OCI-LY1 (cell line): ENCODE results near the gene NPAT.

Experiments used
- H2AFZ ChIP-seq: fragments of 200-600 bp; sonication (generic), shearing (Covaris generic); 2 replicates; pipeline ENCODE4 v1.6.0; 2014; ENCODE audit warnings: antibody characterized with exemption, mild to moderate bottlenecking, low read length
- H3F3A ChIP-seq: fragments of 200-600 bp; sonication (generic), shearing (Covaris generic); 2 replicates; pipeline ENCODE4 v1.6.0; 2014; ENCODE audit warnings: mild to moderate bottlenecking, antibody characterized with exemption, low read length, moderate library complexity; ENCODE audit not compliant: insufficient read depth
- H3K27ac ChIP-seq: fragments of 200-600 bp; sonication (generic); 2 replicates; pipeline ENCODE4 v1.5.1; 2014; ENCODE audit warnings: low read length, mixed run types, mild to moderate bottlenecking, low read depth; ENCODE audit not compliant: poor library complexity, severe bottlenecking
- H3K27me3 ChIP-seq: fragments of 200-600 bp; sonication (generic); 2 replicates; pipeline ENCODE4 v1.6.0; 2014; ENCODE audit warnings: antibody characterized with exemption, mild to moderate bottlenecking, low read length, moderate library complexity; ENCODE audit not compliant: insufficient read depth
- H3K36me3 ChIP-seq: fragments of 200-600 bp; sonication (generic); 2 replicates; pipeline ENCODE4 v1.6.1; 2014; ENCODE audit warnings: mild to moderate bottlenecking, antibody characterized with exemption, low read length, moderate library complexity, mixed read lengths; ENCODE audit not compliant: insufficient read depth
- H3K4me1 ChIP-seq: fragments of 200-600 bp; sonication (generic); 2 replicates; pipeline ENCODE4 v1.5.1; 2014; ENCODE audit warnings: mild to moderate bottlenecking, low read length, moderate library complexity; ENCODE audit not compliant: insufficient read depth, severe bottlenecking
- H3K4me2 ChIP-seq: fragments of 200-600 bp; sonication (generic), shearing (Covaris generic); 2 replicates; pipeline ENCODE4 v1.6.1; 2014; ENCODE audit warnings: low read length
- H3K4me3 ChIP-seq: fragments of 200-600 bp; sonication (generic); 2 replicates; pipeline ENCODE4 v1.5.1; 2014; ENCODE audit warnings: low read length, low read depth, mild to moderate bottlenecking, mixed read lengths; ENCODE audit not compliant: poor library complexity, severe bottlenecking
- H3K79me2 ChIP-seq: fragments of 200-600 bp; shearing (Covaris generic); 2 replicates; pipeline ENCODE4 v1.6.1; 2016; ENCODE audit warnings: mixed run types, low read length, mixed read lengths; ENCODE audit not compliant: insufficient read depth
- H3K9ac ChIP-seq: fragments of 200-600 bp; sonication (generic), shearing (Covaris generic); 2 replicates; pipeline ENCODE4 v1.6.1; 2014; ENCODE audit warnings: mild to moderate bottlenecking, low read length, mixed read lengths
- H3K9me2 ChIP-seq: fragments of 200-600 bp; sonication (generic), shearing (Covaris generic); 2 replicates; pipeline ENCODE4 v1.6.1; 2014; ENCODE audit warnings: low read depth, mild to moderate bottlenecking, low read length, mixed read lengths
- H3K9me3 ChIP-seq: fragments of 200-600 bp; shearing (Covaris generic); 2 replicates; pipeline ENCODE4 v1.6.1; 2014; ENCODE audit warnings: low read length, mixed read lengths
- H4K20me1 ChIP-seq: fragments of 200-600 bp; sonication (generic), shearing (Covaris generic); 2 replicates; pipeline ENCODE4 v1.6.0; 2016; ENCODE audit warnings: mild to moderate bottlenecking, low read length; ENCODE audit not compliant: insufficient read depth
- EZH2 ChIP-seq: fragments of 200-600 bp; sonication (generic), shearing (Covaris generic); IDR thresholded peaks from 2 replicates; pipeline ENCODE4 v1.8.0; 2017; ENCODE audit warnings: borderline replicate concordance, mixed run types, mild to moderate bottlenecking, antibody characterized with exemption, low read length, moderate library complexity, mixed read lengths
- TF ChIP-seq, protein P1 (sequence below): fragments of 200-600 bp; sonication (generic), shearing (Covaris generic); IDR thresholded peaks from 2 replicates; pipeline ENCODE4 v1.5.1; 2017; ENCODE audit warnings: mild to moderate bottlenecking, antibody characterized with exemption, low read length, moderate library complexity, mixed read lengths

NPAT gene

DNA sequence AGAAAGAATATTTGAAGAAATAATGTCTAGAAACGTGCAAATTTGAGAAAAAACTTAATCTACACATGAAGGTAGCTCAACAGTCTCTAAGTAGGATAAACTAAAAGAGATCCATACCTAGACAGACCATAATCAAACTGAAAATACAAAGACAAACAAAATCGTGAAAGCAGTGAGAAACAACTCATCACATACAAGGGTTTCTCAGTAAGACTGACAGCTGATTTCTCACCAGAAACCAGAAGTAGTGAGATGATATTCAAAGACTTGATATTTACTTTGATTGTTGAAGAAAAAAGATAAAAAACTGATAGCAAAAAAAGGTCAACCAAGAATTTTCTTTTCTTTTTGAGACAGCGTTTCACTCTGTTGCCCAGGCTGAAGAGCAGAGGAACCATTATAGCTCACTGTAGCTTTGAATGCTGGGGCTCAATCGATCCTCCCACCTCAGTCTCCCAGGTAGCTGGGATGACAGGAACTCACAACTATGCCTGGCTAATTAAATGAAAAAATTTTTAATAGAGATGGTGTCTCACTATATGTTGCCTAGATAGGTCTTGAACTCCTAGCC, 17.4 kb downstream of the NPAT start:
- Histone ChIP-seq H3K4me3 (no peak overlapping the region), H3K9me2 (no peaks in the 10 kb centered on the region), H3K79me2 (peaks cover 43% of the 10 kb centered on the region), H3K9me3 (peaks cover 37% of the 10 kb centered on the region), H3K27ac (no peak overlapping the region), H3K36me3 (peaks cover 99% of the 10 kb centered on the region), H3K4me1 (no peaks in the 10 kb centered on the region), H3K27me3 (no peaks in the 10 kb centered on the region), H3F3A (no peaks in the 10 kb centered on the region), H3K9ac (no peak overlapping the region), H4K20me1 (no peaks in the 10 kb centered on the region), H3K4me2 (no peak overlapping the region), H2AFZ (no peak overlapping the region)
- TF ChIP-seq EZH2 = no peak

DNA sequence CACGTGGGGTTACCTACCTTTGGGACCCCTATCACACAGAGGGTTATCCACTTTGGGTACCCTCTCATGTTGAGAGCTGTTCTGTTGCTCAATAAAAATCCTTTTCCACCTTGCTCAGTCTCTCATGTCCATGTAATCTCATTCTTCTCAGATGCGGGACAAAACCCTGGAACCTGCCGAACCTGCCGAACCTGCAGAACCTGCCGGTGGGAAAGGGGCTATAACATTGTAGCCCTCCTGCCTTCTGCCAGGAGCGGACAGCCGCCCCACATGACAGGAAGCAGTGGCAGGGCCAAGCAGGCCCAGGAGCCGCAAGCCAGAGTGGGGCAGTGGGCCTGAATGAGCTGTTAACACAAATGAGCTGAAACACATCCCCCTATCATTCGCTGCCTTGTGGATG, 18.1 kb downstream of the NPAT start:
- H4K20me1 ChIP-seq = no peaks in the 10 kb centered on the region
- H3K27me3 ChIP-seq = no peaks in the 10 kb centered on the region
- H3K9ac ChIP-seq = no peak overlapping the region
- H2AFZ ChIP-seq = no peak overlapping the region
- no peak overlapping the region for H3K4me2 ChIP-seq
- H3K79me2 ChIP-seq = peaks cover 39% of the 10 kb centered on the region; the same call in 1 of the 2 replicates
- no peaks in the 10 kb centered on the region for H3K9me2 ChIP-seq
- peaks cover 99% of the 10 kb centered on the region for H3K36me3 ChIP-seq
- H3K4me3 ChIP-seq = no peak overlapping the region
- no peak overlapping the region for H3K27ac ChIP-seq
- no peaks in the 10 kb centered on the region for H3K4me1 ChIP-seq
- TF ChIP-seq, protein P1, sequence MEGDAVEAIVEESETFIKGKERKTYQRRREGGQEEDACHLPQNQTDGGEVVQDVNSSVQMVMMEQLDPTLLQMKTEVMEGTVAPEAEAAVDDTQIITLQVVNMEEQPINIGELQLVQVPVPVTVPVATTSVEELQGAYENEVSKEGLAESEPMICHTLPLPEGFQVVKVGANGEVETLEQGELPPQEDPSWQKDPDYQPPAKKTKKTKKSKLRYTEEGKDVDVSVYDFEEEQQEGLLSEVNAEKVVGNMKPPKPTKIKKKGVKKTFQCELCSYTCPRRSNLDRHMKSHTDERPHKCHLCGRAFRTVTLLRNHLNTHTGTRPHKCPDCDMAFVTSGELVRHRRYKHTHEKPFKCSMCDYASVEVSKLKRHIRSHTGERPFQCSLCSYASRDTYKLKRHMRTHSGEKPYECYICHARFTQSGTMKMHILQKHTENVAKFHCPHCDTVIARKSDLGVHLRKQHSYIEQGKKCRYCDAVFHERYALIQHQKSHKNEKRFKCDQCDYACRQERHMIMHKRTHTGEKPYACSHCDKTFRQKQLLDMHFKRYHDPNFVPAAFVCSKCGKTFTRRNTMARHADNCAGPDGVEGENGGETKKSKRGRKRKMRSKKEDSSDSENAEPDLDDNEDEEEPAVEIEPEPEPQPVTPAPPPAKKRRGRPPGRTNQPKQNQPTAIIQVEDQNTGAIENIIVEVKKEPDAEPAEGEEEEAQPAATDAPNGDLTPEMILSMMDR = no peak
- no peak for TF ChIP-seq EZH2
- peaks cover 37% of the 10 kb centered on the region for H3K9me3 ChIP-seq
- no peaks in the 10 kb centered on the region for H3F3A ChIP-seq

DNA sequence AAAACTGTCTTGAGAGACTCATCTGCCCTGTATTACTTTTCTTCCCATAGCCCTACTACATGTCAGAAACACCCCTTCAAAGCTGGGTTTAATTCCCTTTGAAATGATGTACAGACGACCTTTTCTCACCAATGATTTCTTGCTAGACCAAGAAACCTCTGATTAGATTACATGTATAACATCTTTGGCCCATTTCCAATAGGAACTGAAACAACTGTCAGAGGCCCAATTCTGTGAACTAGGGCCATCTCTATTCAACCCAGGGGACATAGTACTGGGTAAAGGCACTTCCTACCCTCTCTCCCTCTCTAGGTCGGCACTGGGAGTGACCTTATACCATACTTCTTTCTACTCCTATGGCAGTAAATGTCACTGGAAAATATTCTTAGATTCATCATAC, 19.4 kb downstream of the NPAT start:
- Histone ChIP-seq H3K79me2 (peaks cover 42% of the 10 kb centered on the region), H3F3A (no peaks in the 10 kb centered on the region), H3K4me3 (no peak overlapping the region), H2AFZ (no peak overlapping the region), H3K9me3 (peaks cover 35% of the 10 kb centered on the region), H3K4me2 (no peak overlapping the region), H3K36me3 (peaks cover 100% of the 10 kb centered on the region), H3K4me1 (no peaks in the 10 kb centered on the region), H3K27me3 (no peaks in the 10 kb centered on the region), H3K27ac (no peak overlapping the region), H4K20me1 (no peaks in the 10 kb centered on the region), H3K9ac (no peak overlapping the region), H3K9me2 (no peaks in the 10 kb centered on the region)
- TF ChIP-seq, protein P1 = no peak
- no peak for TF ChIP-seq EZH2
